Mucosa of rectum (tissue), 2 donors: ENCODE data around the gene PSORS1C2.

ENCODE experiments used
- H3K27ac ChIP-seq, 2 donors: one replicate each; pipeline ENCODE4 v1.7.0; 2013; ENCODE audit warnings: inconsistent platforms in 2 of 2, low read depth in 2 of 2, low read length in 2 of 2
- H3K27me3 ChIP-seq, 2 donors: one replicate each; pipeline ENCODE4 v1.7.0; 2013; ENCODE audit warnings: low read length in 2 of 2; ENCODE audit not compliant: control insufficient read depth in 2 of 2, insufficient read depth in 2 of 2
- H3K36me3 ChIP-seq, 2 donors: one replicate each; pipeline ENCODE4 v1.7.0; 2013; ENCODE audit warnings: low read length in 2 of 2; ENCODE audit not compliant: control insufficient read depth in 2 of 2, insufficient read depth in 2 of 2
- H3K4me1 ChIP-seq, 2 donors: one replicate each; pipeline ENCODE4 v1.7.0; 2013; ENCODE audit warnings: low read length in 2 of 2, mild to moderate bottlenecking in 1 of 2; ENCODE audit not compliant: control insufficient read depth in 2 of 2, insufficient read depth in 2 of 2
- H3K4me3 ChIP-seq, 2 donors: one replicate each; pipeline ENCODE4 v1.7.0; 2013; ENCODE audit warnings: low read length in 2 of 2
- H3K9ac ChIP-seq, 2 donors: one replicate each; pipeline ENCODE4 v1.7.0; 2013; ENCODE audit warnings: low read length in 2 of 2, low read depth in 1 of 2, mild to moderate bottlenecking in 1 of 2
- H3K9me3 ChIP-seq, 2 donors: one replicate each; pipeline ENCODE4 v1.7.0; 2013; ENCODE audit warnings: low read length in 2 of 2; ENCODE audit not compliant: control insufficient read depth in 2 of 2
- donor health status: healthy.
- donor health status: Normal muscosa, but diverticular disease.

PSORS1C2 gene

DNA sequence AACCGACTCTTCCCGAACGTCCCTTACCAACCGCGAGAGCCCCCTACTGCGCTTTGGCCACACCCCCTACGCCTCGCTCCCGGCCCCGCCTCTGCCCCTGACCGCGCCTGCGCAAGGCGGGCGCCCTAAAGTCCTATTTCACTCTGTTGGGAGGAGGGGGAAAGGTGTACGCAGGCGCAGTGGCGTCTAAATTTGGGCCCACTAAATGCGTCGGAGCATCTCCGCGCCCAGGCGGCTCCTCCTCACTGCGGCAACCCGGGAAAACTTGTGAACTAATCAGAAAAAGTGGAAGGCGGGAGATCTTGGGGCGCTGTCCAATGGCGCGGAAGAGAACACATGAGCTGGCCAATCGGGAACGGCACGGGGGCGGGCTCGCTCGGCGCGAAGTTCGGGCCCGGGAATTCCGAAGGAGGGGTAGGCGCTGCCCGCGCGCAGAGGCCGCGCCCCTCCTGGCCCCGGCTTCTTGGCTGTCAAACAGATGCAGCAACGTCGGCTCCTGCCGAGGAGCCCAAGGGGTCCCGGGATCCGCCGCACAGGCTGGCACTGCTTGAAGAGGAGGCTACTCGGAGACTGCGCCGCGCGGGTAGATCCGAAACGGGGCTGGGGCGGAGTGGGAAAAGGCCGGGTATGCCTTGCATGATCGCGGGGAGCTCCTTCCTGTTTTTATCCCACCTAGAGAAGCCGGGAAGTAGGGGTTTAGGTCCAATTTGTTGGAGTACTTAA, 19.4 kb upstream of the PSORS1C2 start, which contains the start of gene TCF19:
Gene TCF19 (plus strand): TSS at position 450 of the 723 bp plus-strand sequence. CDS start 881 bp downstream, outside the sequence.
- H3K9ac ChIP-seq: peak within 1 kb of the TSS; percentile 85 to 86
- H3K36me3 ChIP-seq: peaks cover 7 to 13% of the 10 kb centered on the region in 2 donors
- H3K27me3 ChIP-seq: no peaks in the 10 kb centered on the region
- peak within 1 kb of the TSS; percentile 65 to 69 for H3K27ac ChIP-seq
- no peaks in the 10 kb centered on the region for H3K9me3 ChIP-seq
- H3K4me3 ChIP-seq: peak within 1 kb of the TSS; percentile 81 to 87
- H3K4me1 ChIP-seq: peaks cover 14 to 18% of the 10 kb centered on the region in 2 donors

DNA sequence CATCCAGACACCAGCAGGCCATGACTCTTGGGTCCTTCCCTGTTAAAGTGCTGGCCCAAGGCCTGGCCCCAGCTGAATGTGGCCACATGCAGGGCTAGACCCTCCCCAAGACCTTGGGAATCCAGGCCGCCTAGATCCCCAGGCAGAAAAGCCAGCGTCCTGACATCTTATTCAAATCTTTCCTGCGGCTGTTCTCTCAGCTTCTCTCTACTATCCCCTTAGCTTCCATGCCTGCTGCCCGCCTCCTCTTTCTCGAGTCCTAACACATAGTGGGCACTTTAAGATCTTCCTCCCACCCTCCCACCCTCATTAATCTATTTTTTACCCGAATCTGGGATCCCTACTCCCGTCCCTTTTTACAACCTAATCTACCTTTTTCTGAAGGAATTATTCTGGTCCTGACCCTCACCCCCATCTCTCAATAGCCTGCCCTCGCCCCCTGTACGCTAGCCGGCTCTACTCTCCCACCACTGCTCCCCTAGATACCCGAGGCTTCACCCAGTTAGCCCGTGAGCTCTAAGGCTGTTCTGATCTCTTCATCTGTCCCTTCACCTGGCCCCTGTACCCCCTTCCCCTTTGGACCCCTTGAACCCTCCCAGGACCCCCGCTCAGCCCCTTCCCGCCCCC, 18.8 kb upstream of the PSORS1C2 start, which contains the start of gene CCHCR1:
Gene CCHCR1 (minus strand): TSS at position 290 of the 627 bp plus-strand sequence. CDS start 202 bp downstream, at position 88.
- H3K4me1 ChIP-seq: peaks cover 14 to 18% of the 10 kb centered on the region in 2 donors
- H3K27ac ChIP-seq: peak within 1 kb of the TSS; percentile 65 to 69
- no peaks in the 10 kb centered on the region for H3K9me3 ChIP-seq
- no peaks in the 10 kb centered on the region for H3K27me3 ChIP-seq
- H3K36me3 ChIP-seq: peaks cover 5 to 11% of the 10 kb centered on the region in 2 donors
- H3K4me3 ChIP-seq: peak within 1 kb of the TSS; percentile 81 to 87
- H3K9ac ChIP-seq: peak within 1 kb of the TSS; percentile 85 to 86

DNA sequence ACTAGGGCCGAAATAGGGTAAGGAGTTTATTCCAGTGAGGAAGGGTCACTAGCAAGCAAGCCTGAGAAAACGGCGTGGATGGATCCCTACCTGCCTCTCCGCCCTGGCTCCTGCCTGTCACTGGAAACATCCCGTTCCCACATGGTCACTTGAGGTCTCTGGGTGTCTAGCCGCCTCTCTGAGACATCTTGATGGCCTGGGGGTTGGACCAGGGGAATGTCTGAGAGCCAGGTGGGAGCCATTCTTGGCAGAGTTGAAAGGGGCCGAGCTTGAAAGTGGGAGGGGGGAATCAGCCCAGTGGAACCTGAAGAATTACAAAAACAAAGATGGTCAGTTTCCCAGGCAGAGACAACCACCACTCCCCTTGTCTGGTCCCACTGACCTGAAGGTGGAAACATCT, 17.8 kb upstream of the PSORS1C2 start:
- Histone ChIP-seq H3K27me3 (no peaks in the 10 kb centered on the region), H3K36me3 (peaks cover 3 to 10% of the 10 kb centered on the region in 2 donors), H3K9ac (no peak overlapping the region), H3K27ac (no peak overlapping the region), H3K4me1 (peaks cover 14 to 18% of the 10 kb centered on the region in 2 donors), H3K4me3 (no peak overlapping the region), H3K9me3 (no peaks in the 10 kb centered on the region)

DNA sequence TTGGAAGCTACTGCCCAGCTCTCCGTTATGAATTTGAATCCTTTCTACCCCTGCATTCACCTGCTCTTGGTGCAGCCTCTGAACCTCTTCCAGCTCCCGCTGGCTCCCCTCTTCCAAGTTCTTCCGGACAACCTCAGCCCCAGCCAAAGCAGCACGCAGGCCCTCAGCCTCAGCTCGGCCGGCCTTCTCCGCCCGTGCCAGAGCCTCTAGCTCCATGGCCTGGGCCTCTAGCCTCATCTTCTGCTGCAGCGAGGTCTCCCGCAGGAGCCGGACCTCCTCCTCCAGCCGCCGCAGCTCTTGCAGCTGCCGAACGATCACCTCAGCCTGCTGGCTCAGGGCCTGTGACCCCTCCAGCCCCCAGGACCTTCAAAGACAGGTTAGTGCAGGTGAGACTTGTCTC, 15.6 kb upstream of the PSORS1C2 start:
- H3K4me1 ChIP-seq: peaks cover 12 to 14% of the 10 kb centered on the region in 2 donors
- no peak overlapping the region for H3K9ac ChIP-seq
- no peak overlapping the region for H3K27ac ChIP-seq
- H3K36me3 ChIP-seq: peaks cover 13 to 17% of the 10 kb centered on the region in 2 donors
- no peaks in the 10 kb centered on the region for H3K27me3 ChIP-seq
- H3K9me3 ChIP-seq: no peaks in the 10 kb centered on the region
- H3K4me3 ChIP-seq: no peak overlapping the region

DNA sequence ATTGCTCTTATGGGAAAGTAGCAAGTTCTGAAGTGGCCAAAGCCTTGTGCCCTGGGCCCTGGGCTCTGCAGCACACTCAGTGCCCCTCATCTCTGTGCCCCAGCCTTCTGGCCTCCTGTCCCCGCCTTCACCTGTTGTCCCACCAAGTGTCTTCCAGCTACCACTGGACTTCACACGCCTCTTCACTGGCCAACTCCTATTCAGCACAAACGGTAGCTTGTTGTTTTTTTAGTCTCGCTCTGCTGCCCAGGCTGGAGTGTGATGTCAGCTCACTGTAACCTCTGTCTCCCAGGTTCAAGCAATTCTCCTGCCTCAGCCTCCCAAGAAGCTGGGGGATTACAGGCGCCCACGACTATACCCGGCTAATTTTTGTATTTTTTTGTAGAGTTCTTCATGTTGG, 13.9 kb upstream of the PSORS1C2 start:
- Histone ChIP-seq H3K4me3 (no peak overlapping the region), H3K9me3 (no peaks in the 10 kb centered on the region), H3K27me3 (no peaks in the 10 kb centered on the region), H3K36me3 (peaks cover 13 to 24% of the 10 kb centered on the region in 2 donors), H3K9ac (no peak overlapping the region), H3K27ac (no peak overlapping the region), H3K4me1 (peaks cover 2 to 6% of the 10 kb centered on the region in 2 donors)

DNA sequence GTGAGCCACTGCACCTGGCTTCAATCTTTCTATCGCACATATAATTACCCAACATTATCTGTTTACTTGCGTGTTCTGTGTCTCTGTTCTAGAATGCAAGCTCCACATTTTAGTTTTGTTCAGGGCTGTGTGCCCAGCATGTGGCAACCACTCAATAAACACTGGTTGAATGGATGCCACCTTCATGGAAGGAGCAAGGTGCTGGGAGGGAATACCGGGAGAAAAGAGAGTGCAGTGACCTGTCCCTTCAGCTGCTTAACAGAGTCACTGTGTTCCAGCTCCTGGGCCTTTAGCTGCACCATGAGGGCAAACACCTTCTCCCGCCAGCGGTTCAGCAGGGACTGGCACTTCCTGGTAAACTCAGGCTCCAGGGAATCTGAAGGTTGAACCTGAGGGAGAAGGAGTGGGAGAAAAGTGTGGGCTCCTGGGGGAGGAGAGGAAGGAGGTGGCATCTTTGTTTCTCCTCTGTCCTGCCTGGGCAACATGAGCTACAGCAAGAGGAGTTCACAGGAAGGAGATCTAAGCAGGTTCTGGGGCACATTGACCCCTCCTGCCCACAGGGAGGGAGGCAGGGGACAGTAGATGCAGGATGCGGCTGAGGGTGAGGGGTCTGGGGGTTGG, 11.1 kb upstream of the PSORS1C2 start:
- no peak overlapping the region for H3K27ac ChIP-seq

DNA sequence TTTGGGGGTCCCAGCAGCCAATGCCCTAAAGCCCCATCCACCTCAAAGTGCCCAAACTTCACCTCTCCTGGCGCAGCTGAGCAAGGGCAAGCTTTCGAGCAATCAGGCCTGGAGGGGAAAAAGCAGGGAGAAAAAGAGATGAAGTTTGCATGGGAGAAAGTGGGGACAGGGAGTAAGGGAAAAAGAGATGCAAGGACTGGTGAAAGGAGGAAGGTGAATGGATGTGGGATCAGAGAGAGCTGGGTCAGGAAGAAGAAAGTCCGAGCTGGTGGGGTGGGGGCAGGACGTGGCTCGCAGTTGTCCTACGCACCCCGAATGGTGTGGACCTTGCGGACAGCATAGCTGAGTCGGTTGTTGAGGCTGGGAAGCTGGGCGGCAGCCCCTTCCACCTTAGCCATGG, 6.5 kb upstream of the PSORS1C2 start:
- Histone ChIP-seq H3K27me3 (no peaks in the 10 kb centered on the region), H3K4me1 (peaks cover 14 to 34% of the 10 kb centered on the region in 2 donors), H3K9me3 (no peaks in the 10 kb centered on the region), H3K9ac (peak overlapping the region in 1 of 2 donors; percentile 52), H3K27ac (peak overlapping the region; percentile 87 to 94), H3K4me3 (peak overlapping the region; percentile 15 to 31), H3K36me3 (peaks cover 11 to 20% of the 10 kb centered on the region in 2 donors)

More for the DNA sequence above, 11.1 kb upstream of the PSORS1C2 start:
- Histone ChIP-seq H3K4me1 (peaks cover 6 to 8% of the 10 kb centered on the region in 2 donors), H3K36me3 (peaks cover 10 to 24% of the 10 kb centered on the region in 2 donors), H3K4me3 (no peak overlapping the region), H3K9ac (no peak overlapping the region), H3K27me3 (no peaks in the 10 kb centered on the region), H3K9me3 (no peaks in the 10 kb centered on the region)

DNA sequence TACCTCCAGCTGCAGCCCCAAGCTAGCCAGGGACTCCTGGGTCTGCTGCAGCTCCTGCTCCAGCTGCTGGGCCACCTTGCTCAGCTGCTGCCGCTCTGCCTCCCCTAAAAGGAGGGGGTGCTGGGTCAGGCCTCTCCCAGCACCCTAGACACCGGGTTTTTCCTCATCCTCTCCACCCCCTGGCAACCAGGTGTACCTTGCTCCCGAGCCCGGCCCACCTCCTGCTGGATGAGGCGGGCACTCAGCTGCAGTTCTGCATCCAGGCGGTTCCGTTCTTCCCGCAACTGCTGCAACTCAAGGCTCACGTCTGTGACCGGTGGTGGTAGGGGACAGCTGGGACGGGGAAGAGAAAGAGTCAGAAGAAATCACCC, 6.1 kb upstream of the PSORS1C2 start:
- H3K27ac ChIP-seq: peak overlapping the region; percentile 87 to 94
- peak overlapping the region; percentile 15 to 44 for H3K4me3 ChIP-seq
- no peaks in the 10 kb centered on the region for H3K9me3 ChIP-seq
- H3K36me3 ChIP-seq: peaks cover 8 to 17% of the 10 kb centered on the region in 2 donors
- peaks cover 14 to 34% of the 10 kb centered on the region in 2 donors for H3K4me1 ChIP-seq
- H3K27me3 ChIP-seq: no peaks in the 10 kb centered on the region
- H3K9ac ChIP-seq: peak overlapping the region; percentile 52

DNA sequence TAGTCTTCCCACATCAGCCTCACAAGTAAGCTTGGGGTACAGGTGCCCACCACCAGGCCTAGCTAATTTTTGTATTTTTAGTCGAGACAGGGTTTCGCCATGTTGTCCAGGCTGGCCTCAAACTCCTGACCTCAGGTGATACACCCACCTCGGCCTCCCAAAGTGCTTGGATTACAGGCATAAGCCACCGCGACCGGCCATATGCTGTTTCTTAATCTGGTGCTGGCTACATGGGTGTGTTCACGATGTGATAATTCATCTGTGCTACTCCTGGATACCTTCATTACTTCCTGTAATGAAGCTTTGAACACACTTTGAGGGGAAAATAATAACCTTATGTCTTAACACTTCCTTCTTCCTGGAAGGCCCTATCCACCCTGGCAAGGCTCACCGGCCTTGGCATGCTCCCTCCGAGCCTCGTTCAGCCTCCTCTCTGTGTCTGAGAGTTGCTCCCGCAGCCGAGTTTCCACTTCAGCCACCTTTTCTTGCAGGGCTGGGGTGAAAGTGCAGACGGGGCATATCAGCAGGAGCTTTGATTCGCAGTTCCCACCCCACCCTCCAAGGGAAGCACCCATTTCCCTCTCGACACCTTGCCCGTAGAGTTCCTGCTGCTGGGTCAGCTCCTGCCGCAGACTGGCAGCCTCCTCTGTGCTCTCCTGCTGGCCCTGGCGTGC, 5.6 kb upstream of the PSORS1C2 start:
- Histone ChIP-seq H3K9ac (peak overlapping the region; percentile 52), H3K4me3 (peak overlapping the region; percentile 25 to 44), H3K9me3 (no peaks in the 10 kb centered on the region), H3K27ac (peak overlapping the region; percentile 87 to 94), H3K36me3 (peaks cover 3 to 14% of the 10 kb centered on the region in 2 donors), H3K27me3 (no peaks in the 10 kb centered on the region), H3K4me1 (peaks cover 14 to 34% of the 10 kb centered on the region in 2 donors)
